MM.1S (cell line): ENCODE measurements around the gene ADAP1.
"Not testable (repeated sequence)": the region's sequence is repeated elsewhere in the genome, so short reads cannot be mapped to it uniquely, and the experiment has no call there.

Experiments used
- EZH2 ChIP-seq: fragments of 300-600 bp; sonication (generic); optimal IDR thresholded peaks from 2 replicates; pipeline ENCODE3; 2017; ENCODE audit warnings: low read depth, mild to moderate bottlenecking, antibody characterized with exemption, low read length, mixed read lengths
- EZH2phosphoT487 ChIP-seq: fragments of 300-600 bp; sonication (generic); IDR thresholded peaks from 2 replicates; pipeline ENCODE4 v1.6.1; 2018; ENCODE audit warnings: antibody characterized with exemption, low read length
- TF ChIP-seq, protein P1 (sequence below): fragments of 300-600 bp; sonication (generic); IDR thresholded peaks from 2 replicates; pipeline ENCODE4 v1.5.1; 2016; ENCODE audit warnings: antibody characterized with exemption, low read length, mixed read lengths

DNA sequence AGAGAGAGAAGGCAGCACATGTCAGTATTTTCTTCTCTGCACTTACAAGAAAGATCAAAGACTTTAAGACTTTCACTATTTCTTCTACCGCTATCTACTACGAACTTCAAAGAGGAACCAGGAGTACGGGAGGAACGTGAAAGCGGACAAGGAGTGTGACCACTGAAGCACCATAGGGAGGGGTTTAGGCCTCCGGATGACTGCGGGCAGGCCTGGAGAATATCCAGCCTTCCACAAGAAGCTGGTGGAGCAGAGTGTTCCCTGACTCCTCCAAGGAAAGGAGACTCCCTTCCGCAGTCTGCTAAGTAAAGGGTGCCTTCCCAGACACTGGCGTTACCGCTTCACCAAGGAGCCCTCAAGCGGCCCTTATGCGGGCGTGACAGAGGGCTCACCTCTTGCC is 6.5 kb upstream of the ADAP1 start:
- TF ChIP-seq, protein P1, sequence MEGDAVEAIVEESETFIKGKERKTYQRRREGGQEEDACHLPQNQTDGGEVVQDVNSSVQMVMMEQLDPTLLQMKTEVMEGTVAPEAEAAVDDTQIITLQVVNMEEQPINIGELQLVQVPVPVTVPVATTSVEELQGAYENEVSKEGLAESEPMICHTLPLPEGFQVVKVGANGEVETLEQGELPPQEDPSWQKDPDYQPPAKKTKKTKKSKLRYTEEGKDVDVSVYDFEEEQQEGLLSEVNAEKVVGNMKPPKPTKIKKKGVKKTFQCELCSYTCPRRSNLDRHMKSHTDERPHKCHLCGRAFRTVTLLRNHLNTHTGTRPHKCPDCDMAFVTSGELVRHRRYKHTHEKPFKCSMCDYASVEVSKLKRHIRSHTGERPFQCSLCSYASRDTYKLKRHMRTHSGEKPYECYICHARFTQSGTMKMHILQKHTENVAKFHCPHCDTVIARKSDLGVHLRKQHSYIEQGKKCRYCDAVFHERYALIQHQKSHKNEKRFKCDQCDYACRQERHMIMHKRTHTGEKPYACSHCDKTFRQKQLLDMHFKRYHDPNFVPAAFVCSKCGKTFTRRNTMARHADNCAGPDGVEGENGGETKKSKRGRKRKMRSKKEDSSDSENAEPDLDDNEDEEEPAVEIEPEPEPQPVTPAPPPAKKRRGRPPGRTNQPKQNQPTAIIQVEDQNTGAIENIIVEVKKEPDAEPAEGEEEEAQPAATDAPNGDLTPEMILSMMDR, result not testable (repeated sequence)
- not testable (repeated sequence) for TF ChIP-seq EZH2phosphoT487, EZH2
